HS-5 (cell line): ENCODE measurements around the gene RIMBP2.

Source experiments
- DNase-seq: peaks from one replicate; pipeline ENCODE4 v3.0.0-alpha.2; 2012; ENCODE audit warnings: low read depth

RIMBP2 gene

DNA sequence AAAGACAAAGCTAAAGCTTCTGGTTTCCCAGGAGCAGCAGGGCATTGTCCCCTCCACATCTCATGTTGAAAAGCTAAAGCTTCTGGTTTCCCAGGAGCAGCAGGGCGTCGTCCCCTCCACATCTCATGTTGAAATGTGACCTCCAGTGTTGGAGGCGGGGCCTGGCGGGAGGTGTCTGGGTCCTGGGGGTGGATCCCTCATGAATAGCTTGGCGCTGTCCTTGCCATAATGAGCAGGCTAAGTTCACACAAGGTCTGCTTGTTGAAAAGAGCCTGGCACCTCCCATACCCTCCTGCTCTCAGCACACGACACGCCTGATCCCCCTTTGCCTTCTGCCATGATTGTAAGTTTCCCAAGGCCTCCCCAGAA lies 254.7 kb downstream of the RIMBP2 start:
- no peak for DNase-seq

DNA sequence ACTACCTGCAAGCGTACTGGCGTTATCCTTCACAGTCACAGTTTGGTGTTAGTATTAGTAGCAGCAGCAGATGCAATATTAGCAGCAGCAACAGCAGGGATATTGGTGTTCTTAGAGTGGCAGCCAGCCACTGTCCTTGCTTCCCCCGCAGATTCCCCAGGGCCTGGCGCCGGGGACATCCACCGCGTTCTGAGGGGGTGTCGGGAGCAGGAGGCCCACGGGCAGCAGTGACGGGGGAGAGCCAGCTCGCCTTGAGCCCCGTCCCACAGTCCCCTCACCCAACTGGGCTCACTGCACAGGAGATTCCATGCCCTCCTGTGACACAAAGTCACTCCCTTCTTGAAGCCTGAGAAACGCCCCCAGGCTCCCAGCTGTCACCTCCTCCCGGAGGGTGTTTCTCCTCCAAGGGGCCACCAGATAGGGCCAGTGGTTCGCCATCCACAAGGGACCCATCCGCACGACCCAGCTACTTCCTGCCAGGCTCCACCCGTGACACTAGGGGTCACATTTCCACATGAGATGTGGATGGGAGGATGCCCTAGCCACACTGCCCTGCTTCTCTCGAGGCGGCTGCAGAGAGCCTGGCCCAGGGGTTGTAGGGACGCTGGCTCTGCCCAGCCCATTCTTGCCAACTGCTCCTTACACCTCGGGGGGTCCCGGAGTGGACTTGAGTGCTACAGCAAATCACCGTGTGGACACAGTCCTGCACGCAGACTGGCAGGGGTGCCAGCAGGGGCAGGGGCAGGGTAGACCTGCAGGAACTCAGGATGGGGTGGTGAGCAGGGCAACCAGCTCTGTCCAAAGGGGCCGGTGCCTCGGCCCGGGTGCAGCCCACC lies 255.3 kb downstream of the RIMBP2 start:
- DNase-seq, result no peak

DNA sequence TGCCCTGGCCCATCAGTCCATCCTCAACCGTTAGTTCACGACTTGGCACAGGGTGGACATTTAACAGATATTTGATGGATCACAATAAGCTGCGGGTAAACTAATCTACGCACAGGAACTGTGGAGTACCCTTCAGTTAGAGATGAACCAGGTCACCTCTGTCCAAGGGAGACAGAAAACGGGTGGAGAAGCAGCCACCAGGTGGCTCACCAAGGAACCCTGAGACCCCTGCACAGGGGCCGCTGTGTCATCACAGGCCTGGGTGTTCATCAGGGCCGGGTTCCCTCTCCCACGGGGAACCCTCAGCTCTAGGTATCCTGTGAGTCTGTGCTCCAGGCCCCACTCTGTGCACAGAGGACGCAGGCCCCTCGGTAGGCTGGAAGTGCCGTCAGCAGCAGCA lies 256.2 kb downstream of the RIMBP2 start:
- no peak for DNase-seq

DNA sequence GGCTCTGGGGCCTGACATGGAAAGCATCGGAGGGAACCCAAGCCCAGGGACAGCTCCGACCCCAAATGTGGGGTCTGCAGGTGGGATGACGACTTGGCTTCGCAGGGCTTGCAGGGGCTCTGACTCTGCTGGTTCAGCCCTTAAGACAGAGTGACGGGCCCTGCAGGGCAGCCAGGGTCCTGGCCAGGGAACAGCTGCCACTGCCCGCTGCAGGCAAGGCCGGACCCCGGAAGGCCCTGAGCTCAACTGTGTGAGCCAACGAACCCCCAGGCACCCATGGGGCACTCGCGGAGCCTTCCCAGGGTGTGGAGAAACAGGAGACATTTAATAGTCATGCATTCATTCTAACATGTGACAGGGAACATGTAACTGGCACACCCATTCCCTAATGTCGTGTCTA lies 257.8 kb downstream of the RIMBP2 start:
- no peak for DNase-seq

DNA sequence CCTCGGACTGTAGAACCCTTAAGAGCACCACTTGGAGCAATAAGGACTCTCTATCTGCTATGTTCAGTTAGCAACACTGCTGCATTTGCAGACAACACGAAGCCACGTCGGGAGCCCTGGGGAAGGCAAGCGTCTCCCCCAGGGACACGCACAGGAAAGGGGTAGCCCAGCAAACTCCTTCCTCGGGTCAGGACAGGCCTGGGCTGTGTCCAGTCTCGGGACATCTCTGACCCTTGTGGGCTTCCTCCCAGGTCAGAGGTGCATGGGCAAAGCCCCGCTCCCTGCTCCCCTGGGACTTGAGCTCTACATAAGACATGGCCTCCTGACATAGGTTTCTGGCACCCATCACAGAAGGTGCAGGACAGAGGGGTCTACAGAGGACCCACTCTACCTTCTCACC lies 258.9 kb downstream of the RIMBP2 start:
- DNase-seq, result no peak

DNA sequence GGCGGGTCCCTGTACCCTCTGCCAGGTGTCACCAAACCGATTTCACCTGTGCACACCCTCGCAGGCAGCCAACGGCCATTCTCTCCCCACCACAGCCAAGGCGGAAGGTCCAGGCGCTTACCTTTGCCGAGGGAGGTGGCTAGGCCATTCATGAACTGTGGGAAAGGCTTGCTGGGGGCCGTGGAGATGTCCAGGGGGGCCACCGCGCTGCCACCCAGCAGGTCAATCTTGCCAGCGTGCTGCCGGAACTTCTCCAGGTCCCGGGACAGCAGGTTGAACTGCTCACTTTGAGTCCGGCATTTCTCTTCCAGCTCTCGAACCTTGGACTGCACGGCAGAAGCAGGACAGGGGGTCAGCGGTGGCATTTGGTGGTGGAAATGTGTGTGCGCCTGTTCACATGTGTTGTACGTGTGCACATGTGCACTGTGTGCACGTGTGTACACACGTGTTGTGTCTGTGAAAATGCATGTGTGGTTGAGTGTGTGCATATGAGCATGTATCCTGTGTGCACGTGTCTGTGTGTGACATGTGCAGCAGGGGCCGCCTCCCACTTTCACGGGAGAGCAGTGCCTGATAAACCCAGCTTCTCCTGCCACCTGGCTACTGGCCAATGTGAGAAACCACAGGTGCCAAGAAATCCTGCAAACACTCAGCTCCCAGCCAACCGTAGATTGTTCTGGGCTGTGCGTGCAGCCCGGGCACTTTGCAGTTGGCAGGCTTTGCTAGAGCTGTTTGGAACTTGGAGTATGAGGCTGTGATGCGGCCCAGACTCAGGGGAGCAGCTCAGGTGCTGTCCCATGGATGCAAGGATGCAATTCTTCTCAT lies 259.5 kb downstream of the RIMBP2 start:
- no peak for DNase-seq

DNA sequence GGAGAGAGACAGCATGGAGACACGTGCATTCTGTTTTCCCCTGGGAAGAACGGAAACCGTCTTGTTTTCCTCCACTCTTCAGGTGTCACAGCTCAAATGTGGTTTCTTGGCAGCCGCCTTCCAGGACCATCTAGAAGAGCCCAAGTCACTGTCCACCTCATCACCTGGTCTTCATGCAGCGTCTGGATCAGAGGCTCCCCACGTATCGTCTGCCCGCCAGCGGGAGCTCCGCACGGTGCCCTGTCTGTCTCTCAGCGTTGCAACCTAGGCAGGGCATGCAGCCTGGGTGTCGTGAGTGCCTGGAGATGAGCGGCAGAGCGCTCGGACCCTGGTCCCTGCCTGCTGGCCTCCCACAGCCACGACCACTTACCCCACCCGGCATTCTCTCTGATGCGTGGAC lies 260.9 kb downstream of the RIMBP2 start:
- DNase-seq, result no peak

DNA sequence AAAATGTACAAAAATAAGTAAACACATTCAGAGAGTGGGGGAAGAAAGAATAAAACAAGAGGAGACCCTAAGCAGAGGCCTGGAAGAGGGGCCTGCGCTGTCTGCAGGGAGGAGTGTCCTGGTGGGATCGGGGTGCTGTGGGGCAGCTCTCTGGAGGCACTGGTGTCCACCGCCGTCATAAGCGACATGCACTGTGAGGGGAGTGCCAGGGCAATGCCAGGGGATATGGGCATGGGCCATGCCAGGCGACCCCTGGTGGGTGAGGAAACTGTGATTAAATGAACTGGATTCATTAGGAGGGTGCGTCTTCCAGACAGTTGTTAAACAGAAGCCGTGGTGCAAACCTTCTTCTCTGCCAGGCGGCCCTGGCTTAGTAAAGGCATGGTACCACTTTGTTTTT lies 261.8 kb downstream of the RIMBP2 start:
- DNase-seq, result no peak

DNA sequence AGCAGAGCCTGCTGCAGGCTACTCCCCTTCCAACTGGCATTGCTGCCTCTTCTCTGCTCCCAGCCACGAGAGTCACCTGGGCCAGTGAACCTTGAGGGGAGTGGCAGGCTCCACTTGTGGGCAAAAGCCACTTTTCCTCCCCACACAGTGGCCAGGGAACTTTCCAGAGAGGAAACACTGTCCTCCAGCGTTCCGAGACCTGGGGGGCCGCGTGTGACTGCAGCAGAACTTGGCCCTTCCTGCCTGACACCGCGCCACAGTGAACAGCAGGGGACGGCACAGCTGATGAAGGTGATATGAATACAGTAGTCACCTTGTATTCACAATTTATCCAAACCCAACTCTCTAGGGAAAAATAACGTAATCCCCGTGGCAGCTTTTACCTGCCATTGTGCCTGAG lies 263.6 kb downstream of the RIMBP2 start:
- DNase-seq, result no peak

DNA sequence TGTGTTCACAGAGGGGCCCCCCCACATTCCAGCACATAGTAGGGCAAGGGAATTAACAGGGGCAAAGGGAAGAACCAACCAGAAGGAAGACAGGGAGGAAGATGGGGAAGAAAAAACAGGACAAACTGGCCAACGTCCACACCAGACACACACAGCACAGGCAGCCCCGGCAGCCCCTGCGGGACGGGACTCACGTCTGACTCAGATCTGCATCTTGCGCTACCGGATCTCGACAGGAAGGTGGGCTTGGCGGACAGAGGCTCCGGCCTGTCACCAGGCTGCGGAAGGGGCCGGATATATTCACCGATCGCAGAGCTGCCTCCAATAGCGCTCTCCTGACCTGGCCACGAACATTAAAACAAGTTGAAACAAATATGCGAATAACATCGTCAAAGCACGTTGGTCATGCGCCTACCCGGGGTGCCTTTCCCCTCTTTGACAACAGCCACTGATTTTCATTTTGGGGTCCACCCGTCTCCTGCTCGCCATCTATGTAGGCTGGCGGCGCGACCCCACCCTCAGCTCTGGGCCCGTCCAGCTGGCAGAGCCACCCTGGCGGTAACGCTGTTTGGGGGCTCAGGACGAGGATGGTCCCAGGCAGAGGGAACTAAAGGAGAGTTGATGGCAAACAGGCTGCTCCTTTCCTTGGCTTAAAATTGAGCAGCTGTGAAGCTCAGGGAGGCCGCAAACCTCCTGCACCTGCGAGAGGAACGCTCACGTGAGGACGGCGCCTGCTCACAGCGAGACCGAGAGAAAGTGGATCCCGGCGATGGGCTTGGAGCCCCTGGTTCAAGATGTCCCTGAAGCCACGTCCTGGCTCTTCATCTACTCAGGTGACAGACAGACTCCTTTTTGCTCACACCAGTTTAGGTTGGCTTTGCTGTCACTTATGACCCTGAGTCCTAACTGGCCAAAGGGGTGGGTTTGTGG lies 264.8 kb downstream of the RIMBP2 start:
- no peak for DNase-seq

DNA sequence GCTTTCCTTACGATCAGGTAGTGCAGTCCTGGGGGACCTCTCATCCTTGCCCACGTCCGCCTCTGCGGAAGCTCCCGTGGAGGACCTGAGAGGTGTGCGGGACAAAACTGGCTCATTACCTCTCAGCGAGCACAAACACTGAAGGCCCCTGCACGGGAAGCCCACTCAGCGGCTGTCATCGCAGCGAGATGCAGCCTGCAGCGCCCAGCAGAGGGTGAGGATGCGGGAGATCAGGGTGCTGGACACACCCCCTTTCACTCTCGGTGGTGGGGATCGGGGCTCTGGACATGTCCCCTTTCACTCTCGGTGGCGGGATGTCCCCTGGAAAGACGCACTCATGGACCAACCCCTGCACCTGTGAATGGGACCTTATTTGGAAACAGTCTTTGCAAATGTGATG lies 266.8 kb downstream of the RIMBP2 start:
- DNase-seq, result no peak

DNA sequence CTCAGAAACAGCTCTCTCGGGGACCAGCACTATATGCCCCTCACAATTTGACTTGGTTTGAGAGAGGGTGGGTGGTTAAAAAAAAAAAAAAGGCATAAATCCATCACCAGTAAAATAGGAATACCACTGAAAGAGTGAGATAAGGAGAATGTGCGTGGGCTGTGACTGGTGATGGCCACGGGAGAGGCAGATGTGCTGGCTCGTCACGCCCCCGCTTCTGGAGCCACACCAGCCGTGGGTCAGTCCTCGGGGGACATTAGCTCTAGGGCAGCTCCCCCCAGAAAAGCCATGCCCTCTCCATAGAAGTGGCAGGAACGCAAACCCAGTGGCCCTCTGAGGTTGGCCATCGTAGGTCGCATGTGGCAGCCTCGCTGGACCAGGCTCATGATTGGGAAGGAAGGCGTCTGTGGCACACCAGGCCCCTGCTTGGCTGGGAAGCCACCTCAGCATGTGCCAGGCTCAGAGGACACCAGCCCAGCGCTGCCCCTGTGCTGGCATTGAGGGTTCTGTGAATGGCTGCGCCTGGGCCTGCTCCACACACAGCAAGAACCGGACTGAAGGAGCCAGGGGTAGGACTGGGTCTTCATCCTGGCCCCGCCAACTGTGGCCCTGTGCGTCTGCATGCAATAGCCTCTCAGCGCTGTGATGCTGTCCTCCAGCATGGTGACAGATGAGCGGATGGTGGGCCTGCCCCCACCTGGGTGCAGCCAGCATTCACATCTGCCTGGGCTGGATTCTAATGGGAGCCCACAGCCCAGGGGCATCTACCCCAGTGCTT lies 267.9 kb downstream of the RIMBP2 start:
- no peak for DNase-seq

DNA sequence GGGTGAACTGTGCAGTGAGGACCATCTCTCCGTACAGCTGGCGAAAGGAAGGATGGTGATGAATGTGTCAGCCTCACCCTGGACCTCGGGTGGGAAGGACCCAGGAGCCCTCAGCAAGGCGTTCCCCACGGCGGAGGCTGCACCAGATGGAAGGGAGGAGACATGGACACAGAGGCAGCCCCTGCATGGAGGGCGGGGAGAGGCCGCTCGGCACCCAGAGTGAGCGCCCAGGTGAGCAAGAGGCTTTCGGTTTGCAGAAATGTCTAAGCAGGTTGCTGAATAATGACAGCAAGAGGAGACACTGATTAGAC lies 268.5 kb downstream of the RIMBP2 start:
- no peak for DNase-seq

DNA sequence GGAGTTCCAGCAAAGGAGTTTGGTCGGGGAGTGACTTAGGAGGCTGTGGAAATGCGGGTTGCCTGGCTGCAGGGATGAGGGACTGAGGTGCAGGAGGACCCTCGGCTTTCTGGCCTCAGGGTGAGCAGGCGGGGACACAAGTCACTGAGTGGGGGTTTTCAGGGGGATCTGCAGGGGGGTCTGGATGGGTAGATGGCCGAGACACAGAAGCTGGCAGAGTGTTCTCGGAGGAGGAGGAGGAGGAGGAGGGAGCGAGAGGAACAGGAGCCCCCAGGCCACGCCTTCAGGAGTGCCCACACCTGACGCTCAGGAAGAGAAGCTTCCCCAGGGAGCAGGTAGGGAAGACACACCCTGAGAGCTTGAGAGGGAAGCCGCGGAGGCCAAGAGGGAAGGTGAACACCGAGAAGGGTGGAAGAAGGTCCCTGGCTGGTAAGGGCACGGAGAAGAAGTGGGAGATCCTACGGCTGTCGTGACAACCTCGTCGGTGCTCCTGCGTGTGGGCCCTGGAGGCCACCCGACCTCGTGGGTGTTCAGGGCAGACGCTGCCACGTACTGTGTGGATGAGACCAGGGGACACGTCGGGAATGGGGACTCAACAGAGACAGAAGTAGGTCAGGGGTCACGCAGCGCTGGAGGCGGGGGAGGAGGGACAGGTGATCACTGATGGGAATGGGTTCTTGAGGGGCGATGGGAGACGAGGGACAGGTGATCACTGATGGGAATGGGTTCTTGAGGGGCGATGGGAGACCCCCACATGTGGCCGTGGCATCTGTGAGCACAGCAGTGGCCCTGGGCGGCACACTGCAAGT lies 269.0 kb downstream of the RIMBP2 start:
- no peak for DNase-seq

DNA sequence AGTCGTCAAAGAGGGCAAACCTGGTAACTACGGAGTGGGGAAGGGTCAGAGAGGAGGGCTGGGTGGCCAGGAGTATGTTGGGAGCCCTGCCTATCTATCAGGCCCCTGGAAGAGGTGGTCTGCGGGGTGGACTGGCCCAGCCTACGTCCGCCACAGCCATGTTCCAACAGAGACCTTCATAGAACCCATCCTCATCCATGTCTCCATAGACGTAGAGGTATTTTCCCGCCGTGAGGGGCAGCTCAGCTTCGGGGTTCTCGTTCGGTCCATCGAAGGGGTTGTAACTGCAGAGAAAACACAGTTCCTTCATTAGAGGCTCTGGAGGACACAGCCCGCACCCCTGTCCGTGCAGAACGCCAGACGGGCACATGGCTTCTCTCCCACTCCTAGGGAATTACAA lies 271.1 kb downstream of the RIMBP2 start:
- no peak for DNase-seq

DNA sequence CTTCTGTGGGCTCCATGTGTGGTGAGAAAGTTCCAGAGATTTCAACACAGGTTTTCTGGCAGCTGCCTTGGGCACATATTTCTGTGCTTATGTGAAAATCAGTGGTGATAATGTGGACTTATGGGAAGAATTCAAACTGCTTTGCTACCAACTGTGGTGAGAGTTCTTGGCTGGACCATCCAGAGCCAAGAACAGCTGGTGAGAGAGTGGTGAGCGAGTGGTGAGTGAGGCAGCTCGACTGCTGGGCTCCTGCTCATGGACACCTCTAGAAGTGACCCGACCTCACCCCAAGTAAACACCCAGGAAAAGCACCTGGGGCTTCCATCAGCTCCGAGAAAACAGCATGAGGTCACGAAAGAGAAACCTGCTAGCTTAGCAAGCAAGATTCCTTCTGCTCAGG lies 272.0 kb downstream of the RIMBP2 start:
- DNase-seq, result no peak

DNA sequence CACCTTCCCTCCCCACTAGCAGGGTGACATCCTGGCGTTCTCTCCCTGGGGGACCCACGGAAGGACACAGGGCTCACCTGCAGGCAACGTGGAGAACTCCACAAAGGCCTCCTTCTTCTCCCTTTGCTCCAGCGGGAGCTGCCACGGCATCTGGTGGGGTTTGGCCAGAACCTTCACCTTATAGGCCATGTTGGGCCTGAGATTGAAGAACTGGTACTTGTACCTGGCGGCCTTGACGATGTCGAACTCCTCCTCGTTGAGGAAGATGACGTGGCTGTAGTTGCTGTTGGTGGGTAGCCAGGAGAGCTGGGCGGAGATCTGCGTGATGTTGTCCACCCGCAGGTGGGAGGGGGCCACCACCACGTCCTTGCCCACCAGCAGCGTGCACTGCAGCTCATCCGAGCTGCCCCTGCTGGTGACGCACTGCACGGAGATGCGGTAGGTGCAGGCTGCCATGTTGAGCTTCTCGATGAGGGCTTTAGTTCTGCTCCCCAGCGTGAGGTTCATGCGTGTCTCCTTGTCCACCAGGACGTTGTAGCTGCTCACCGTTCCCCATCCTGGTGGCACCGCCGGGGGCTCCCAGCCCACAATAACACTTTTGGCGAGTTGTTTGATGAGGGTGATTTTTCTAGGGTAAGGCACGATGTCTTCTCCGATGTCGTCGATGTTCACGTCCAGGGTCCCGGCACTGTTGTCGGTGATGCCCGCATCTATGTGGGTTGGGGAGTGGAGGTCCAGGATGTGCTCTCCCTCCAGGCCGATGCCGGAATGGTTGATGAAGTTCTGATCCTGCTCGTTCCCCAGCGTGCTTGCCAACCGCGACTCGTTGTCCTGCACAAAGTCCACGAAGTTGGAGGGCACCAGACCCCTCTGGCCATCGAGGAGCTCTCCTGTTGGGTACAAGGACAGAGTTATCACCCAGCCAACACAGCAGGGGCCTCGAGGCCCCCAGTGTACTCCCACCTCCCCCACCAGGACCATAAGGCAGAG lies 274.0 kb downstream of the RIMBP2 start:
- no peak for DNase-seq

DNA sequence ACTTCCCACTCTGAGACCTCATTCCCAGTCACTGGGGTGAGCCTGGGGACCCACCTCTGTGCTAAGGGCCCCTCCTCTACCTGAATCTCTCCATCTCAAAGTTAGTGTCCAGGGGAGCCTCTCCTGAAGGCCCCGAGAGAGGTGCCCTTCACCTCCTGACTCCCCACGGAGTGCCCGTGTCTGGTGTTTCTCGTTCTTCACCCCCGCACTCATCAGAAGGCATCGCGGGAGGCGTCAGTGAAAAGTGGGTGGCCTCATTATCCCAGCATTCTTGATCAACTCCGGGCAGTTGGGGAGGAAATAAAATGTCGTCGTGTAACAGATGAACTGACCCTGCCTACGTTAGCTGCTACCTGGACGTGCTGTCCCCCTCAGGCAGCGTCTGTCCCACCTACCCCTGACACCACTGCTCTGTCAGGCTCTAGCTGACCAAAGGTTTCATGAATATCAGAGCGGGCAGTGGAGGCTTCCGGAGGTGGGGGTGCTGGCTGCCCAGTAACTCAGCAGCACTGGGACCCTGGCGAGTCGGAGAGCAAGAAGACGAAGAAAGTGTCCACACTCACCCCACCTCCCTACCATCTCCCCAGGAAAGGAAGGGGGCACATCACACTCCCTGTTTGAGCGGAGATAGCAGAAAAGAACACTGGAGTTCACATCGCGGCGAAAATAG lies 275.6 kb downstream of the RIMBP2 start:
- DNase-seq, result no peak

DNA sequence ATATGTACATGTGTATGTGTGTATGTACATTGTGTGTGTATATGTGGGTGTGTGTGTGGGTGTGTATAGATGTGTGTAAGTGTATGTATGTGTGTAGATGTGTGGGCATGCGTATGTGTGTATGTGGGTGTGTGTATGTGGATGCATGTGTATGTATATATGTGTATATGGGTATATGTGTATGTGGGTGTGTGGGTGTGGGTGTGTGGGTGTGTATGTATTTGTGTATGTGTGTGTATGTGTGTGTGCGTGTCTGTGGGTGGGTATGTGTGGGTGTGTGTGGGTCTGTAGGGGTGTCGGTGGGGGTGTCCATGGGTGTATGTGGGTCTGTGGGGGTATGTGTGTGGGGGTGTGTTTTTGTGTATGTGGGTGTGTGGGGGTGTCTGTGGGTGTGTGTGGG lies 276.8 kb downstream of the RIMBP2 start:
- no peak for DNase-seq
